ENCODE measurements around the gene USHBP1.

Gene USHBP1, protein sequence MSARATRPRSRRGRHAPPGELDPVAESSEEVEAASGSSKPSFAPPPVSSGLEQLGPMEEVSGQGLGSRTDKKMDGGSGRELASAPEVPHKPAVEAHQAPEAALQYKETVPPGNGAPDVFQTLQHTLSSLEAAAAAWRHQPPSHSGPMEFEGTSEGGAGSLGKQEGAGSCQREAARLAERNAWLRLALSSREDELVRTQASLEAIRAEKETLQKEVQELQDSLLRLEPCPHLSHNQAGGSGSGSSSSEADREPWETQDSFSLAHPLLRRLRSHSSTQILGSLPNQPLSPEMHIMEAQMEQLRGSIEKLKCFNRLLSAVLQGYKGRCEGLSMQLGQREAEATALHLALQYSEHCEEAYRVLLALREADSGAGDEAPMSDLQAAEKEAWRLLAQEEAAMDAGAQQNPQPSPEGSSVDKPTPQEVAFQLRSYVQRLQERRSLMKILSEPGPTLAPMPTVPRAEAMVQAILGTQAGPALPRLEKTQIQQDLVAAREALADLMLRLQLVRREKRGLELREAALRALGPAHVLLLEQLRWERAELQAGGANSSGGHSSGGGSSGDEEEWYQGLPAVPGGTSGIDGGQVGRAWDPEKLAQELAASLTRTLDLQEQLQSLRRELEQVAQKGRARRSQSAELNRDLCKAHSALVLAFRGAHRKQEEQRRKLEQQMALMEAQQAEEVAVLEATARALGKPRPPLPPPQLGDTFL

DNA sequence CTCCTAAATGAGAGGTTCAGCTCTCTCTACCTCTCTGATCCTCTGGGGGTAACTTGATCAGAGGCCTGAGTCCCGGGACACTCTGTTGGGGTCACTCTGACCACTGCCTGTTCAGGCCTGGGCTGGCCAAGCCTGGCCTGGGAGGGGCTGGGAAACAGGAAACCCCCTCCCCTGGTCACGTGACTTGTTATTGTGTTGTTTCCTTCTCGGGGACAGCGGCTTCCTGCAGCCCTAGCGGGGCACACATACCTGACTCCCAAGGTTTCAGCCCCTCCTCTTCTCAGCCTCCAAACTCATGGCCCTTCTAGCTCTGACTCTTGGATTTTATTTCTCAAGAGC is at the start of gene USHBP1:
Gene USHBP1, minus strand, starts transcription at position 105 of the 339 bp plus-strand sequence. CDS start 446 bp downstream, outside the sequence.
- H3K36me3 ChIP-seq (replicated peaks; ENCODE audit: insufficient read depth, low read length): no peaks in the 10 kb centered on the region
- H3K27ac ChIP-seq (ENCODE audit: low read length): no peak within 1 kb of the TSS
- peaks cover 8% of the 10 kb centered on the region; the same call in 1 of the 2 replicates for H3F3A ChIP-seq (ENCODE audit: insufficient read depth, low read length)
- no peak for TF ChIP-seq EZH2 (optimal IDR thresholded peaks at IDR 0.05; ENCODE audit: low read depth, low read length)
- no peak for TF ChIP-seq EZH2phosphoT487 (IDR thresholded peaks at IDR 0.05; ENCODE audit: low read length)
- H4K20me1 ChIP-seq (ENCODE audit: insufficient read depth, low read length): no peaks in the 10 kb centered on the region
- H3K9me3 ChIP-seq (replicated peaks; ENCODE audit: insufficient read depth, low read length): no peaks in the 10 kb centered on the region
- no peak within 1 kb of the TSS for H3K9ac ChIP-seq (ENCODE audit: low read length)
- no peak for DNase-seq
- peaks cover 18% of the 10 kb centered on the region for H3K79me2 ChIP-seq (ENCODE audit: low read length)
- H3K4me2 ChIP-seq (ENCODE audit: low read depth, low read length): no peak within 1 kb of the TSS
- no peak within 1 kb of the TSS for H3K4me3 ChIP-seq (ENCODE audit: low read length)
- H3K9me2 ChIP-seq (replicated peaks; ENCODE audit: insufficient read depth, low read length): no peaks in the 10 kb centered on the region
- peaks cover 5% of the 10 kb centered on the region; the same call in 1 of the 2 replicates for H3K4me1 ChIP-seq (ENCODE audit: low read length)
- no peaks in the 10 kb centered on the region for H3K27me3 ChIP-seq (replicated peaks; ENCODE audit: insufficient read depth, low read length)
- H2AFZ ChIP-seq (ENCODE audit: low read length): no peak within 1 kb of the TSS

DNA sequence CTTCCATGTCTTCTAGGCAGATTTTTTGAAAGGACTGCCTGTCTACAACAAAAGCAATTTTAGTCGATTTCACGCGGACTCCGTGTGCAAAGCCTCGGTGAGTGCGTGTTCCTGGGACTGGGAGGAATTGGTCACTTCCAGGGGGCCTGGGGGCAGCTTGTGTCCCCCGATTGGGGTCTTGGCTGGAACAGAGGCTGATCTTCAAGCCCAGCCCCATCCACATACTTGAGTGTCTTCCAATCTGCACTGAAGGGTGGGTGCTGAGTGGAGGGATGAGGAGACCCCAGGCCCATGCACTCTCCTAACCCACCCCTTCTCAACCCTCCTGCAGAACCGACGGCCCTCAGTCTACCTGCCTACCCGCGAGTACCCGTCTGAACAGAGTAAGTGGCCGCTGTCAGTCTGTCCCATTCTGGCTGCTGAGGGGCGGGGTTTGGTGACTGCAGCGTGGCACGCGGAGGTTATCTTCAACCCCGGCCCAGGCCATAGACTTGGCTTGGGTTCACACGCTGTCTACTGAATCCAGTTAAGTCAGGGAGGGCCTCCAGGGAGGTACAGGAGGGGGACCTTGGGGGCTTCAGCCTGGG is 49.6 kb upstream of the USHBP1 start:
- Histone ChIP-seq H3F3A (ENCODE audit: insufficient read depth, low read length) (no peaks in the 10 kb centered on the region), H3K4me2 (ENCODE audit: low read depth, low read length) (no peak overlapping the region), H2AFZ (ENCODE audit: low read length) (no peak overlapping the region), H3K9me3 (replicated peaks; ENCODE audit: insufficient read depth, low read length) (no peaks in the 10 kb centered on the region), H3K4me3 (ENCODE audit: low read length) (no peak overlapping the region), H3K27me3 (replicated peaks; ENCODE audit: insufficient read depth, low read length) (no peaks in the 10 kb centered on the region), H3K9me2 (replicated peaks; ENCODE audit: insufficient read depth, low read length) (no peaks in the 10 kb centered on the region), H3K9ac (ENCODE audit: low read length) (no peak overlapping the region), H4K20me1 (ENCODE audit: insufficient read depth, low read length) (no peaks in the 10 kb centered on the region), H3K79me2 (ENCODE audit: low read length) (peaks cover 49% of the 10 kb centered on the region), H3K27ac (ENCODE audit: low read length) (no peak overlapping the region), H3K4me1 (ENCODE audit: low read length) (peaks cover 7% of the 10 kb centered on the region; the same call in 1 of the 2 replicates), H3K36me3 (replicated peaks; ENCODE audit: insufficient read depth, low read length) (0 out of 2 replicates have a peak, but pooled peaks cover 4% of the 10 kb centered on the region)
- TF ChIP-seq EZH2phosphoT487 (IDR thresholded peaks at IDR 0.05; ENCODE audit: low read length) (no peak), EZH2 (optimal IDR thresholded peaks at IDR 0.05; ENCODE audit: low read depth, low read length) (no peak)
- TF ChIP-seq, protein P1, sequence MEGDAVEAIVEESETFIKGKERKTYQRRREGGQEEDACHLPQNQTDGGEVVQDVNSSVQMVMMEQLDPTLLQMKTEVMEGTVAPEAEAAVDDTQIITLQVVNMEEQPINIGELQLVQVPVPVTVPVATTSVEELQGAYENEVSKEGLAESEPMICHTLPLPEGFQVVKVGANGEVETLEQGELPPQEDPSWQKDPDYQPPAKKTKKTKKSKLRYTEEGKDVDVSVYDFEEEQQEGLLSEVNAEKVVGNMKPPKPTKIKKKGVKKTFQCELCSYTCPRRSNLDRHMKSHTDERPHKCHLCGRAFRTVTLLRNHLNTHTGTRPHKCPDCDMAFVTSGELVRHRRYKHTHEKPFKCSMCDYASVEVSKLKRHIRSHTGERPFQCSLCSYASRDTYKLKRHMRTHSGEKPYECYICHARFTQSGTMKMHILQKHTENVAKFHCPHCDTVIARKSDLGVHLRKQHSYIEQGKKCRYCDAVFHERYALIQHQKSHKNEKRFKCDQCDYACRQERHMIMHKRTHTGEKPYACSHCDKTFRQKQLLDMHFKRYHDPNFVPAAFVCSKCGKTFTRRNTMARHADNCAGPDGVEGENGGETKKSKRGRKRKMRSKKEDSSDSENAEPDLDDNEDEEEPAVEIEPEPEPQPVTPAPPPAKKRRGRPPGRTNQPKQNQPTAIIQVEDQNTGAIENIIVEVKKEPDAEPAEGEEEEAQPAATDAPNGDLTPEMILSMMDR (IDR thresholded peaks at IDR 0.05; ENCODE audit: low read length): no peak
- no peak for DNase-seq

DNA sequence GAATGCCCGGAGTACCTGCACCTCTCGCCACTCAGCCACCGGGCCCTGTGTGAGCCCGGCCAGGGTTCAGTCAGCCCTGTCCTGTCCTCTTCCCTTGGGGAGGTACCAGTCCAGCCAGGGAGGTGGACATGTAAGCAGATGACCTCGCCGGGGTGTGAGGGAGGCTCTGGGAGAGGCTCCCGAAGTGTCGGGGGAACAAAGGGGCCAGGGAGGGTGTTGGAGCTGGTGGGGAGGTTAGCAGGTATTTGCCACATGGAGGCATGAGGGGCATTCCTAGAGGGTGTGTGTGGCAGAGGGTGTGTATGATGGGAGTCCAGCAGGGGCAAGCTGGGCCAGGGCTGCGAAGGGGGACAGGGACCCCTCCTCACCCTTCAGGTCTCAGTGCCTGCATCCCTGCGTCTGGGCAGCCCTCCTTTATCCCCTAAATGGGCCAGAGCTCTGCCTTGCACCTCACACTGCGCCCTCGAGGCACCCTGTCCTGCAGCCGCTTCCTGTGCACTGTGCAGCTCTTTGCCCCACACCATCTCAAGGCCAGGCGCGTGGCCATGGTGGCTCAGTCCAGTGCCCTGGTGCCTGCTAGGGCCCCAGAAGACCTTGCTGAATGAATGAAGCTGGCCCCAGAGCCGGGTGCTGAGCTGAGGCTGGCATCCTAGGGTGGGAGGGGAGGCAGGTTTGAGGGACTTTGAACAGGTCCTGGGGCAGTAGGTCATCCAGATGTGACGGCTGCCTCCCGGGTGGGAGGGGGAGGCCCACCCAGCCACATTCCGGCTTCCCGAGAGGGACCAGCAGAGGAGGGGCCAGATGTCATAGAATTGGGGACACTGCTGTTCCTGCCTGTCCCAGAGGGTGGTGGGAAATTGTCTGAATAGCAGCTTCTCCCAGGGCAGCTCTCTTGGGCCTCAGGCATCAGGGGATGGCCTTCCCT is 47.9 kb upstream of the USHBP1 start:
- H3K4me2 ChIP-seq (ENCODE audit: low read depth, low read length): no peak overlapping the region
- peaks cover 56% of the 10 kb centered on the region for H3K79me2 ChIP-seq (ENCODE audit: low read length)
- H3K9me3 ChIP-seq (replicated peaks; ENCODE audit: insufficient read depth, low read length): no peaks in the 10 kb centered on the region
- no peak overlapping the region for H3K4me3 ChIP-seq (ENCODE audit: low read length)
- no peak overlapping the region for H3K9ac ChIP-seq (ENCODE audit: low read length)
- no peaks in the 10 kb centered on the region for H3K9me2 ChIP-seq (replicated peaks; ENCODE audit: insufficient read depth, low read length)
- no peak for DNase-seq
- no peak overlapping the region for H2AFZ ChIP-seq (ENCODE audit: low read length)
- no peaks in the 10 kb centered on the region for H4K20me1 ChIP-seq (ENCODE audit: insufficient read depth, low read length)
- TF ChIP-seq EZH2 (optimal IDR thresholded peaks at IDR 0.05; ENCODE audit: low read depth, low read length): no peak
- no peak for TF ChIP-seq EZH2phosphoT487 (IDR thresholded peaks at IDR 0.05; ENCODE audit: low read length)
- TF ChIP-seq, protein P1 (IDR thresholded peaks at IDR 0.05; ENCODE audit: low read length): no peak
- H3K36me3 ChIP-seq (replicated peaks; ENCODE audit: insufficient read depth, low read length): 0 out of 2 replicates have a peak, but pooled peaks cover 4% of the 10 kb centered on the region
- H3K4me1 ChIP-seq (ENCODE audit: low read length): peaks cover 7% of the 10 kb centered on the region; the same call in 1 of the 2 replicates
- H3K27me3 ChIP-seq (replicated peaks; ENCODE audit: insufficient read depth, low read length): no peaks in the 10 kb centered on the region
- H3F3A ChIP-seq (ENCODE audit: insufficient read depth, low read length): peaks cover 5% of the 10 kb centered on the region; the same call in 1 of the 2 replicates
- H3K27ac ChIP-seq (ENCODE audit: low read length): no peak overlapping the region
